Myocyte (in vitro differentiated cells): ENCODE data around the gene C3orf22. TPM values are rescaled to one million over a fixed set of nuclear protein-coding genes. Genes with fewer than 3 reads are reported as not detected.

Experiments used
- DNase-seq: peaks from one replicate; pipeline ENCODE4 v3.0.0-alpha.2; 2012; ENCODE audit warnings: low read depth
- total RNA-seq: library from RNA; depleted of rRNA; stranded (reverse); fragments of >200 nt; gene quantifications from 2 replicates; pipeline ENCODE4 v1.2.3, GENCODE V29; 2014

The C3orf22 gene
- total RNA-seq, 1 donor from 2014 or later, result not detected

DNA sequence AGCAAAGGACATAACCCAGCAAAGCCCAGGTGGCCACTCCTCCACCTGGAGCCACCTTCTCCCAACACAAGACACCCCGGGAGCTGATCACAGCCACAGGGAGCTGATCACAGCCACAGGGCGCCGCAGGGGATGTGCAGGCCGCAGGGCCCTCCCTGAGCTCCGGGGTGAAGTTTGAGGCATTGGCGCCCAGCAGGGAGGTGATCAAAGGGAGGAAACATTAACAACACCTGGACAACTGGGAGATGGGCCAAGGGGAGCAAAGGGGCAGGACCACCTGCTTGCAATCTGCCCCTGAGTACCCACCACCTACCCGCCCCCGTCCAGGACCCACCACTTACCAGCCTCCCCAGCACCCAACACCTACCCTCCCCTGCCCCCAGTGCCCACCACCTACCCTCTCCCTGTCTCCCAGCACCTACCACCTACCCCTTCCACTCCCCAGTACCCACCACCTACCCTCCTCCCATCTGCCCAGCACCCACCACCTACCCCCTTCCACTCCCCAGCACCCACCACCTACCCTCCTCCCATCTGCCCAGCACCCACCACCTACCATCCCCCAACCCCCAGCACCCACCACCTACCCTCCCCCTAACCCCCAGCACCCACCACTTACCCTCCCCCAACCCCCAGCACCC lies 43.5 kb downstream of the C3orf22 start:
- DNase-seq, result no peak

DNA sequence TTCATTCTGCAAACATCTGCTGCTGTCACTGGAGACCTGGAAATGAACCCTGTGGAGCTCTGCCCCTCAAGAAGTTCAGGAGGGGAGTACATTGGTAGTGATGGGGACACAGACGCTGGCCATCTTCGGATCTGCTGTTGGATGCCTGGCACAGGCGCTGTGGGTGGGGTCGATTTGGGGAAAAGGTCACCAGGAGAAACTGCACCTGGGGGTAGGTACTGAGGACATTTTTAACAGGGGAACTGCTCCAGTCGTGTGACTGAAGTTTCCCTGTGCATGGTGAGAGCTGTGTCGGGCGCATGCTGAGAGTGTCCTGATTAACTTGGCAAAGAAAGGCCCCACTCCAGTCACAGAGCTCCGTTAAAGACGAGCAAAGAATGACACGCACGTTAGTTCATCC lies 44.6 kb downstream of the C3orf22 start:
- no peak for DNase-seq

- DNase-seq, result no peak
These were observed 45.6 kb downstream of the C3orf22 start for GRCh38 chr3:126512916-126513650.

DNA sequence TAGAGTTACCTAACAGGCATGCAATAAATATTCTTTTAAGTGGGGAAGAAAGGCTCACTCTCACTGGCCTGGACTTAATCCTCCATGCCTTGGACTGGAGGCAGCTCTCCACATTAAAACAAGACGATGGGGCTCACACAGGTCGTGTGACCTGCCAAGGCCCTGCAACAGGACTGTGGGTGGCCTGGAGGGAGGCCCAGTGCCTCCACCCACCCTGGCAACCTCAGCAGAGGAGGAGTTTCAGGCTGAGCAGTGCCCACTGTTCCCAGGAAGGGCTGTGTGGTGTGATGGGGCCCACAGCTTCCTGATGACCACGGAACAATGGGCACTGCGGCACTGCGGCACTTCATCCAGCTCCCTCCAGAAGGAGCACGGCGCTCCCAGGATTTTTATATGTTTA lies 46.7 kb downstream of the C3orf22 start:
- no peak for DNase-seq

DNA sequence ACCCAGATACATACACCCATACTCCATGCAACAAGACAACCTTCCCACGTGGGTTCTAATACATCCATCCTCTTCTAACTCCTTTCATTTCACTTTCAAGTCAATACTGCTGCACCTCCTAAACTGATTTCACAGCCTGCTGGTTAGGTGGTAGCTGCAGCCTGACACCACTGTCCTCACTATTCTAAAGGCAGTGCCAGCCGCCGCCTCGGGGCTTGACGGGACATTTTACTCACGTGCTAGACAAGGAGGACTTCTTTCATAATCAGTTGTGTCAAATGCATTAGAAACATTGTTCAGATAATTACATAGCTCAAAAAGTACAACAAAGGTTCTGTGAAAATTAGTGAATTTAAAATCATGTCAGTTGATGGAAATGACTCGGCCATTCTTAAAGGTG lies 47.4 kb downstream of the C3orf22 start:
- no peak for DNase-seq

DNA sequence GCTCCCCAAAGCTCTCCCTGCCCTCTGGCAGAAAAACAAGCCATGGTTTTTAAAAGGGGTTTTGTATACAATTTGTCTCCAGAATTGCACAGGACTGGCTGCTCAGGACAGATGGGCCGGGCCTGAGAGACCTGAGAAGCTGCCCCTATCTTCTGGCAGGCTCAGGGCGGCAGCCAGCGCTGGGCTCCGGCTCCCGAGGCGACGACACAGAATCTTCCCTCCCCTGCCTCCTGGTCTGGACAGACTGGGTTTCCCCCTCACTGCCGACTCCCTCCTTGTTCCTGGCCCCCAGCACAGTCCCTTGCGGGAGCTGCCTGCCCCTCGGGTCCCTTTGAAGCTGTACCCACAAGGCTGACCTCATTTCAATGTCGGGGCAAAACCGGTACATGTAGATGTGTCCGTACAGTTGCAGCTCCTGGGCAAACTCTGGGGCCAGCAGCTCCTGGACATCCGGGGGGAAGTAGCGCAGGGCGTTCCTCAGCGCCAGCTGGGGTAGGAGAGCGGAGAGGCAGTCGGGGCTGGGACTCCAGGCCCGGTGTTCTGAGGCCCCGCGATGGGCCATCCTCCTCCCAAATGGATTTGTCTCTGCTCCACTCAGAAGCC lies 48.3 kb downstream of the C3orf22 start:
- DNase-seq, result no peak

DNA sequence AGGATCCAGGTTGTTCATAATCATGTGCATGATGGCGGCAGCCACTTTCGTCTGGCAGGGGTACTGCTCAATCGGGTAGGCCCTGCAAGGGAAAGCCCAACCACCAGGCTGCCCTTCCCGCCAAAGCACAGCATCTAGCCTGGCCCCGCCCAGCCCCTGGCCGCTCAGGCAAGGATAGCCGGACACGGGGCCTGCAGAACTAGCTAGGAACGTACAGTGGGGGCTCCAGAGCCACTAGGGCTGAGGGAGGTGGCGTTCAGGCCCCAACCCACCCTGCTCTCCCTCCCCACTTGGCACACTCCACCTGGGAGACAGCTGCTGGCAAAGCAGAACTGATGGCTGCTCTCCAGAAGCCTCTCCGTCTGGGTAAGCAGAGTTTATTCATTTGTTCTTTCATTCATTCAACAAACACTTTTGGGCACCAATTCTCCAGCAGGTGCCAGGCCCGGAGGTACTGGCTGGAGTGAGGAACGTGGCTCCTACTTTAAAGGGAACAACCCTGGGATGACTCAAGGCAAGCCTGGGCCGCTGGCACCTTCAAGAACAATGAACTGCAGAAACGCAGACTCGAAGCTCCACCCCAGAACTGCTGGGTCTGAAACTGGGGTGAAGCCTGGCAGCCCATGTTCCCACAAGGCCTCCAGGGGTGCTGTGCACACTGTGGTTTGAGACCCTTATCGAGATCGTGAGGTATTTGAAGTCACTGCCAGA lies 49.0 kb downstream of the C3orf22 start:
- DNase-seq, result peak; percentile 28

GRCh38 chr3:126508564-126508964 lies 50.2 kb downstream of the C3orf22 start:
- DNase-seq, result peak; percentile 82

- no peak for DNase-seq
These were observed 50.8 kb downstream of the C3orf22 start for GRCh38 chr3:126507886-126508285.

DNA sequence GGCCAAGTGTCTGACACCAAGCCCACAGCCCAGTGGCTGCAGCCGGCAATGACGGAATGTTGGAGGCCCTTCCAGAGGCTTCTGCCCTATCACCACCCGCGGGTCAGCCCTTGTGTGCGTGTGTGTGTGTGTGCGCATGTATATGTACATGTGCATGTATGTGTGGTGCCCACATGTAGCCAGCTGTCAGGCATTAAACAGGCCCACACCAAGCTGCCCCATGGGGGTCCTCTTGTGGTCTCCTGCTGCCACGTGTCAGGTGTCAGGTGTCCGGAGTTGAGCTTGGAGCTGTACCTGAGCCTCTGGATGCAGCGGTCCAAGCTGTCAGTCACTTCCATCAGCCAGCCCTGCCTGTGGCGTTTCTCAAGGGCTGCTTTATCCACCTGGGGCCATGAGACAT lies 55.0 kb downstream of the C3orf22 start:
- DNase-seq, result no peak

GRCh38 chr3:126502656-126503055 lies 56.1 kb downstream of the C3orf22 start:
- no peak for DNase-seq

- DNase-seq, result no peak
These were observed 57.0 kb downstream of the C3orf22 start for GRCh38 chr3:126501736-126502135.

DNA sequence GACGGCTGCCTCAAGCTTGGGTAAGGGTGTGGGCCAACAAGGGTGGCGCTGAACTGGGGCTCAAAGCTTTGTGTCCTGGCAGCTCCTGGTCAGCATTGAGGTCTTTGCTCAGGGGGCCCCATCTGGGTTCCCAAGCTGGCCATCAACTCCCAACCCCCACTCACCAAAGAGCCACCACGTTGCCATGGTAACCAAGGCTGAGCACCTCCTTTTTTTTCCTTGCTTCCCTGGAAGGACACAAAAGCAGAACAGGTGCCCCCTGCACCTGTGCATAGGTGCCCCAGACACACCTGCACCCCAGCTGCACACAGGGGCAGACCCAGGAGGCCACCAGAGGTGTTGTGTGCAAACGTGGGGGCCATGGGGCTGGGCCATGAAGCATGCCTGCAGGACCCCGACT lies 57.7 kb downstream of the C3orf22 start:
- DNase-seq, result no peak

DNA sequence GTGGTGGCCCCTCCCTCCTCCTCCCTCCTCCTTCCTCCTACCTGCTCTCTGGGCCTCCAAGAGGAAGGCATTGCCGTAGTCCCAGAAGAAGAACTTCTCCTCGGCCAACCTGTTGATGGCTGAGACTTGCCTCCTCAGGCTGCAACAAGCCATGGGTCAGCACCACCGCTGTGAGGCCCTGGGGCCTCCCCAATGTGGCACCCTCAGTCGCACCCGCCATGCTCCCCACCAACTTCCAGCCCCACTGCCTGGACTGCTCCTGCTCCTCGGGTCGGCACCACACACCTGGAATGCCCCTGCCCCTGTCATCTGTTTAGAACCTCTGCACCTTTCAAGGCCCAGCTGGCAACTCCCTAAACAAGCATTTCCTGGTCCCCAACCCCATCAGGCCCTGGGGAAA lies 58.7 kb downstream of the C3orf22 start:
- no peak for DNase-seq

Other genes with a start within 250 kb of the C3orf22 start
- gene KLF15, start 201.5 kb downstream of the C3orf22 start, total RNA-seq, result 1.2 and 1.5 TPM in 2 replicates
- gene CFAP100, start 164.0 kb downstream of the C3orf22 start, total RNA-seq, result not detected in 2 replicates
- 41.5 and 45.9 TPM in 2 replicates for gene ZXDC, start 83.0 kb downstream of the C3orf22 start, total RNA-seq
- gene UROC1, start 41.2 kb downstream of the C3orf22 start, total RNA-seq, result not detected in 2 replicates
- gene CHST13, start 34.8 kb downstream of the C3orf22 start, total RNA-seq, result 0.21 TPM in 1 of 2 replicates, not detected in the other
- gene TXNRD3, start 96.2 kb upstream of the C3orf22 start, total RNA-seq, result 9.8 and 12.9 TPM in 2 replicates
- gene CHCHD6, start 145.3 kb upstream of the C3orf22 start, total RNA-seq, result 11.8 and 21.9 TPM in 2 replicates